ENCODE data around the gene FBL. TPM values are rescaled to one million over a fixed set of nuclear protein-coding genes. Genes with fewer than 3 reads are reported as not detected.

The FBL gene
- total and polyA plus RNA-seq, 10 of the 15 experiments (the other 5 are each of a cell fraction or from before 2014, with no cell fraction given) = 156 to 1,083 (median 478) TPM

- Histone ChIP-seq H4K20me1 (ENCODE audit: control insufficient read depth, insufficient read depth) (no peaks in the 10 kb centered on the region; the same call in 1 of the 2 replicates), H3K36me3 (ENCODE audit: control insufficient read depth in 2 of 2, insufficient read depth in 2 of 2, low read length in 1 of 2) (peaks cover 1 to 8% of the 10 kb centered on the region in 2 experiments; a peak in 3 of 4 replicates), H3K79me2 (ENCODE audit: control insufficient read depth, insufficient read depth, low read length) (peaks cover 64% of the 10 kb centered on the region), H3K27me3 (replicated peaks in 1 of 2; ENCODE audit: control insufficient read depth in 2 of 2, insufficient read depth in 2 of 2, low read length in 1 of 2) (no peaks in the 10 kb centered on the region), H3K27ac (ENCODE audit: control insufficient read depth, insufficient read depth) (peak overlapping the region; percentile 81), H2AFZ (ENCODE audit: control insufficient read depth, low read depth, low read length) (no peak overlapping the region; the same call in 1 of the 2 replicates), H3K4me2 (ENCODE audit: control insufficient read depth, insufficient read depth) (peak overlapping the region; percentile 91), H3K4me1 (ENCODE audit: control insufficient read depth, insufficient read depth, low read length) (peaks cover 15% of the 10 kb centered on the region), H3K4me3 (peak overlapping the region; percentile 70), H3K9me3 (replicated peaks; ENCODE audit: control insufficient read depth, insufficient read depth, low read length) (no peaks in the 10 kb centered on the region), H3K9ac (ENCODE audit: control insufficient read depth, insufficient read depth, low read length) (peak overlapping the region; percentile 96)
- intact Hi-C loops (cut with micrococcal nuclease; ENCODE audit: unreplicated experiment) = loop anchor here (2.0 kb wide), 1 partner anchor 78 kb away; no protein-coding TSS in a partner anchor
- ATAC-seq (peak; percentile 42), FAIRE-seq (no peak), DNase-seq (ENCODE audit: low read depth, low spot score) (no peak)
- ChIA-PET SMC1A (ENCODE audit: uncharacterized antibody, unreplicated experiment) (interaction anchor here (0.7 to 8.8 kb wide), 15 partner anchors 11 to 292 kb away, joined by 3 to 309 read pairs (median 8); partner anchors contain the start of genes DYRK1B and PSMC4), RAD21 (ENCODE audit: unreplicated experiment) (interaction anchor here (0.6 to 8.0 kb wide), 18 partner anchors 11 to 417 kb away, joined by 3 to 271 read pairs (median 3); partner anchors contain the start of genes DYRK1B, PSMC4 and ZNF546), CTCF (interaction anchor here (0.6 to 9.1 kb wide), 26 partner anchors 9 to 404 kb away, joined by 3 to 466 read pairs (median 14); partner anchors contain the start of genes DYRK1B, PSMC4 and ZNF780A), POLR2A (interaction anchor here (0.8 to 5.1 kb wide), 12 partner anchors 9 to 172 kb away, joined by 3 to 34 read pairs (median 6); partner anchors contain the start of genes DYRK1B and PSMC4)
- TF ChIP-seq RB1 (IDR thresholded peaks at IDR 0.05; ENCODE audit: borderline replicate concordance) = no peak
- no peak for TF ChIP-seq TCF7 (IDR thresholded peaks at IDR 0.05; ENCODE audit: borderline replicate concordance)
- TF ChIP-seq NFXL1 (IDR thresholded peaks at IDR 0.05; ENCODE audit: borderline replicate concordance) = peak; percentile 77; the same call in 1 of the 2 replicates
- TF ChIP-seq SPI1 (IDR thresholded peaks at IDR 0.05; ENCODE audit: borderline replicate concordance, insufficient read depth, low read depth, low read length) = 0 out of 2 replicates have a peak, but pooled peaks have one; percentile 26
- TF ChIP-seq SMARCA5 (IDR thresholded peaks at IDR 0.05) = peak; percentile 93
- no peak for TF ChIP-seq EP300 (IDR thresholded peaks at IDR 0.05; ENCODE audit: borderline replicate concordance in 1 of 2, control insufficient read depth in 1 of 2, low read depth in 2 of 2, low read length in 2 of 2)
- TF ChIP-seq YY1 (IDR thresholded peaks at IDR 0.05; ENCODE audit: low read depth, low read length) = peak; percentile 66
- in situ Hi-C loops (cut with MboI) = no loop called here
- BruUV-seq (replicated peaks) = no TSS peak
- WGBS (ENCODE audit: insufficient coverage, insufficient replicate concordance, low lambda C conversion rate, missing lambda C conversion rate) = 3% methylated on average over 5 of the region's 5 CpGs
Measured at GRCh38 chr19:39845172-39845571, 1.0 kb downstream of the FBL start.

Measured in GM12878 (cell line).